HG03097 (cell line): Measurements from ENCODE around the gene TRAPPC4.

Experiments
- ATAC-seq: cut with Tn5 transposase; IDR thresholded peaks from one replicate; pipeline ENCODE4 v1.9.1; 2021; ENCODE audit not compliant: unreplicated experiment, low FRiP score

Gene TRAPPC4

GRCh38 chr11:119061256-119061655 lies 42.7 kb downstream of the TRAPPC4 start:
- no peak for ATAC-seq

- no peak for ATAC-seq
These were observed 44.2 kb downstream of the TRAPPC4 start for GRCh38 chr11:119062779-119063178.

- ATAC-seq, result no peak
These were observed 46.8 kb downstream of the TRAPPC4 start for GRCh38 chr11:119065369-119065768.

- peak; percentile 84 for ATAC-seq
These were observed 49.0 kb downstream of the TRAPPC4 start, which contains the start of gene VPS11 for GRCh38 chr11:119067371-119068222. TSS of gene VPS11 (plus strand) at chr11:119067818. CDS start at chr11:119067824, 6 bp downstream.
